ACHN (cell line): ENCODE results near the gene PCDHGA11.
"Not testable (repeated sequence)": the region's sequence is repeated elsewhere in the genome, so short reads cannot be mapped to it uniquely, and the experiment has no call there.

Experiments
- DNase-seq: peaks from one replicate; pipeline ENCODE4 v3.0.0-alpha.2; 2015
- in situ Hi-C: cut with HindIII; loops from 2 replicates; pipeline ENCODE4 v1.10.0; 2017; ENCODE audit warnings: low sequenced_read_pairs, low pct_ligation_motif_present, low pct_unique_long_range_greater_than_20kb

Gene PCDHGA11

DNA sequence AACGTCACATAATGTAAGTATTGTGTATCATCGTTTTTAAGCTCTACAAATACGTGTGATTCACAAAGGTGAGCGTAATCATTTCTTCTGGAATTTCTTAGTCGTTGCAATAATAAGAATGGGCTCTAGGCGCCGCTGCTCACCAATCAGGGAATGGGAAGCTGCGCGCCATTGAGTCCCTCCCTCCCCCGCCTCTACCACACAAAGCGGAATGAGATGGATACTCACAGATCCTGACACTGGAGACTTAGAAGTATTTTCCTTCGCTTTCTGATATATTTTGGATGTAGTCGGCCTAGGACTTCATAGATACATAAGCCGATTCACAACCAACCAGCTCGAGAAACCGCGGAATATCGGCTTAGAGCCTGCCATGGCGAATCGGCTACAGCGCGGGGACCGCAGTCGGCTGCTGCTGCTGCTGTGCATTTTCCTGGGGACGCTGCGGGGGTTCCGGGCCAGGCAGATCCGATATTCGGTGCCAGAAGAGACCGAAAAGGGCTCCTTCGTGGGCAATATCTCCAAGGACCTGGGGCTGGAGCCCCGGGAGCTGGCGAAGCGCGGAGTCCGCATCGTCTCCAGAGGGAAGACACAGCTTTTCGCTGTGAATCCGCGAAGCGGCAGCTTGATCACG, at the start of gene PCDHGA11:
TSS of gene PCDHGA11 (plus strand) at position 197 of the 634 bp plus-strand sequence. CDS start at position 374, 177 bp downstream.
- DNase-seq, result peak; percentile 1
- in situ Hi-C loops, result no loop called here

DNA sequence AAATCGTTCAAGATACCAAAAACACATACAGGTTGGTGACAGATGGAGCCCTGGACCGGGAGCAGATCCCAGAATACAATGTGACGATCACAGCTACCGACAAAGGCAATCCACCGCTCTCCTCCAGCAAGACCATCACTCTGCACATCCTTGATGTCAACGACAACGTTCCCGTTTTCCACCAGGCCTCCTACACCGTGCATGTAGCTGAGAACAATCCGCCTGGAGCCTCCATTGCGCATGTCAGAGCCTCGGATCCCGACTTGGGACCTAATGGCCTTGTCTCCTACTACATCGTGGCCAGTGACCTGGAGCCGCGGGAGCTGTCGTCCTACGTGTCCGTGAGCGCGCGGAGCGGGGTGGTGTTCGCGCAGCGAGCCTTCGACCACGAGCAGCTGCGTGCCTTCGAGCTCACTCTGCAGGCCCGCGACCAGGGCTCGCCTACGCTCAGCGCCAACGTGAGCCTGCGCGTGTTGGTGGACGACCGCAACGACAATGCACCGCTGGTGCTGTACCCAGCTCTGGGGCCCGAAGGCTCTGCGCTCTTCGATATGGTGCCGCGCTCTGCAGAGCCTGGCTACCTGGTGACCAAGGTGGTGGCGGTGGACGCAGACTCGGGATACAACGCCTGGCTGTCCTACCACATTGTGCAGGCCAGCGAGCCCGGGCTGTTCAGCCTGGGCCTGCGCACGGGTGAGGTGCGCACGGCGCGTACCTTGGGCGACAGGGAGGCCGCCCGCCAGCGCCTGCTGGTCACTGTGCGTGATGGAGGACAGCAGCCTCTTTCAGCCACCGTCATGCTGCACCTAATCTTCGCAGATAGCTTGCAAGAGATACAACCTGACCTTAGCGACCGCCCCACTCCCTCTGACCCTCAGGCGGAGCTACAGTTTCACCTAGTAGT, 49.0 kb upstream of the PCDHGA11 start:
- in situ Hi-C loops, result no loop called here
- DNase-seq, result no peak

DNA sequence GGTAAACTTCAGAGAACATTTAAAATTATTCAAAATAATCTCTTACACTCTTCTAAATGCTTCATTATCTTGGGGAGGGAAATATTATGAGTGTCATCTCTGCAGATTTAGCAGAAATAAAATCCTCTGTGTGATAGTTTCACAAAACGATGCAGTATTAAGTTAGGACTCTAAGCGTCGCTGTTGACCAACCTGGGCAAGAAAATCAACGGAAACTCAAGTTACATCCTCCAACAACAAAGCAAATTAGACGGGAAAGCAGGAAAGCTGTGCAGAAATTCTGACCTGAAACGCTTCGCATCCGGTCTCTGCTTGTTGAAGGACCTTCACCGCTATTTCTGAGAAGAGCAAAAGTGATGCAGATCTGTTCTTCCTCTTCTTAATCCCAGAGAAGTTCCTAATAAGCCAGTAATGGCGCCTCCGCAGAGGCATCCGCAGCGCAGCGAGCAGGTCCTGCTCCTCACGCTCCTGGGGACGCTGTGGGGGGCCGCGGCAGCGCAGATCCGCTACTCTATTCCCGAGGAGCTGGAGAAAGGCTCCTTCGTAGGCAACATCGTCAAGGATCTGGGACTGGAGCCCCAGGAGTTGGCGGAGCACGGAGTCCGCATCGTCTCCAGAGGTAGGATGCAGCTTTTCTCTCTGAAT, 47.1 kb upstream of the PCDHGA11 start, which contains the start of gene PCDHGA6:
TSS of gene PCDHGA6 (plus strand) at position 219 of the 645 bp plus-strand sequence. CDS start at position 412, 193 bp downstream.
- in situ Hi-C loops, result no loop called here
- DNase-seq, result peak; percentile 40

DNA sequence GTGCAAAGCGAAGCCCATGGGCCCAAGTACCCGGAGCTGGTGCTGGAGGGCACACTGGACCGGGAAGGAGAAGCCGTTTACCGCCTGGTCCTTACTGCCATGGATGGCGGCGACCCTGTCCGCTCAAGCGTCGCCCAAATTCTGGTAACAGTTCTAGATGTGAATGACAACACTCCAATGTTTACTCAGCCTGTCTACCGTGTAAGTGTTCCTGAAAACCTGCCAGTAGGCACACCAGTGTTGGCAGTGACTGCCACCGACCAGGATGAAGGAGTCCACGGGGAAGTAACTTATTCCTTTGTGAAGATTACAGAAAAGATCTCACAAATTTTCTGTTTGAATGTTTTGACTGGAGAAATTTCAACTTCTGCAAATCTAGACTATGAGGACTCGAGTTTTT, 46.2 kb upstream of the PCDHGA11 start:
- DNase-seq, result no peak
- in situ Hi-C loops, result no loop called here

DNA sequence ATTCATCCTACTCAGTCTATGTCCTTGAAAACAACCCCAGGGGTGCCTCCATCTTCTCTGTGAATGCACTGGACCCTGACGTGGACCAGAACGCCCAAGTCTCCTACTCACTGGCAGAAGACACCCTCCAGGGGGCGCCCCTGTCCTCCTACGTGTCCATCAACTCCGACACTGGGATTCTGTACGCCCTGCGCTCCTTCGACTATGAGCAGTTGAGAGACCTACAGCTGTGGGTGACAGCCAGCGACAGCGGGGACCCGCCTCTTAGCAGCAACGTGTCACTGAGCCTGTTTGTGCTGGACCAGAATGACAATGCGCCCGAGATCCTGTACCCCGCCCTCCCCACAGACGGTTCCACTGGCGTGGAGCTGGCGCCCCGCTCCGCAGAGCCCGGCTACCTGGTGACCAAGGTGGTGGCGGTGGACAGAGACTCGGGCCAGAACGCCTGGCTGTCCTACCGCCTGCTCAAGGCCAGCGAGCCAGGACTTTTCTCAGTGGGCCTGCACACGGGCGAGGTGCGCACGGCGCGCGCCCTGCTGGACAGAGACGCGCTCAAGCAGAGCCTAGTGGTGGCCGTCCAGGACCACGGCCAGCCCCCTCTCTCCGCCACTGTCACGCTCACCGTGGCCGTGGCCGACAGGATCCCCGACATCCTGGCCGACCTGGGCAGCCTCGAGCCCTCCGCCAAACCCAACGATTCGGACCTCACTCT, 45.3 kb upstream of the PCDHGA11 start:
- in situ Hi-C loops, DNase-seq: not testable (repeated sequence)

DNA sequence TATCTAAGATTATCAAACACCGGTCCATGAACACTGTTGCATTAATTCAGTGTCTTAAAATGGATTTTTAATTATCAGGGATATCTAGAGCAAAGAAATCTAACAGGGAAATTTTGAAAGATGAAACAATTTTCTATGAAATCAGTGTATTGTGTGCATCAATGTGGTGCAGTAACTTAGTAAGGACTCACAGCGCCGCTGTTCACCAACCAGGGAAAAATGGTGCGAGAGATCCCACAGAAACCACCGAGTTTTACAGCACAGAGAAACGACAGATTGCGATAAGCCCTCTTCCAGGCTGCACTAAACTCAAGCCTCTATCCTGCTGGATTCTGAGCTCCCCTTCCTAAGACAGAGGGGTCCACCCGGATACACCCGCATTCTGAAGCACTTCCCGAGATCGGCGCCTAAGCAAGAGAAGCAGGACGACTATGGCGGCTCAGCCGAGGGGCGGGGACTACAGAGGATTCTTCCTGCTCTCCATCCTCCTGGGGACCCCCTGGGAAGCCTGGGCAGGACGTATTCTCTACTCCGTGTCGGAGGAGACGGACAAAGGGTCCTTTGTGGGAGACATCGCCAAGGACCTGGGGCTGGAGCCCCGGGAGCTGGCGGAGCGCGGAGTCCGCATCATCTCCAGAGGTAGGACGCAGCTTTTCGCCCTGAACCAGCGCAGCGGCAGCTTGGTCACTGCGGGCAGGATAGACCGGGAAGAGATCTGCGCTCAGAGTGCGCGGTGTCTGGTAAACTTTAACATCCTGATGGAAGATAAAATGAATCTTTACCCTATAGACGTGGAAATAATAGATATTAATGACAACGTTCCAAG, 38.2 kb upstream of the PCDHGA11 start, which contains the start of gene PCDHGA7:
TSS of gene PCDHGA7 (plus strand) at position 274 of the 826 bp plus-strand sequence. CDS start at position 432, 158 bp downstream.
- DNase-seq, result peak; percentile 60
- in situ Hi-C loops, result no loop called here

DNA sequence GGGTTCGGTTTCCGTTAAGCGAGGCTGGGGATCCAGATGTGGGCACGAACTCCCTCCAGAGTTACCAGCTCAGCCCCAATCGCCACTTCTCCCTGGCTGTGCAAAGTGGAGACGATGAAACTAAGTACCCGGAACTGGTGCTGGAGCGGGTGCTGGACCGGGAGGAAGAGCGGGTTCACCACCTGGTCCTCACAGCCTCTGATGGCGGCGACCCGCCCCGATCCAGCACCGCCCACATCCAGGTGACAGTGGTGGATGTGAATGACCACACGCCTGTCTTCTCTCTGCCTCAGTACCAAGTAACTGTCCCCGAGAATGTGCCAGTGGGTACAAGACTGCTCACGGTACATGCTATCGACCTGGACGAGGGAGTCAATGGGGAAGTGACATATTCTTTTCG, 37.5 kb upstream of the PCDHGA11 start:
- in situ Hi-C loops, result no loop called here
- DNase-seq, result no peak

DNA sequence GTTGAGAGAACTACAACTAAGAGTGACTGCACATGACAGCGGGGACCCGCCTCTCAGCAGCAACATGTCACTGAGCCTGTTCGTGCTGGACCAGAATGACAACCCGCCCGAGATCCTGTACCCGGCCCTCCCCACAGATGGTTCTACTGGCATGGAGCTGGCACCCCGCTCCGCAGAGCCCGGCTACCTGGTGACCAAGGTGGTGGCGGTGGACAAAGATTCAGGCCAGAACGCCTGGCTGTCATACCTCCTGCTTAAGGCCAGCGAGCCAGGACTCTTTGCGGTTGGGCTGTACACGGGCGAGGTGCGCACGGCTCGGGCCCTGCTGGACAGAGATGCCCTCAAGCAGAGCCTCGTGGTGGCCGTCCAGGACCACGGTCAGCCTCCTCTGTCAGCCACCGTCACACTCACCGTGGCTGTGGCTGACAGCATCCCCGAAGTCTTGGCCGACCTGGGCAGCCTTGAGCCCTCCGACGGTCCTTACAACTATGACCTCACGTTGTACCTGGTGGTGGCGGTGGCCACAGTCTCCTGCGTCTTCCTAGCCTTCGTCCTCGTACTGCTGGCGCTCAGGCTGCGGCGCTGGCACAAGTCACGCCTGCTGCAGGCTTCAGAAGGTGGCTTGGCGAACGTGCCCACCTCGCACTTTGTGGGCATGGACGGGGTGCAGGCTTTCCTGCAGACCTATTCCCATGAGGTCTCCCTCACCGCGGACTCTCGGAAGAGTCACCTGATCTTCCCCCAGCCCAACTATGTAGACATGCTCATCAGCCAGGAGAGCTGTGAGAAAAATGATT, 36.2 kb upstream of the PCDHGA11 start:
- in situ Hi-C loops, result no loop called here
- no peak for DNase-seq

DNA sequence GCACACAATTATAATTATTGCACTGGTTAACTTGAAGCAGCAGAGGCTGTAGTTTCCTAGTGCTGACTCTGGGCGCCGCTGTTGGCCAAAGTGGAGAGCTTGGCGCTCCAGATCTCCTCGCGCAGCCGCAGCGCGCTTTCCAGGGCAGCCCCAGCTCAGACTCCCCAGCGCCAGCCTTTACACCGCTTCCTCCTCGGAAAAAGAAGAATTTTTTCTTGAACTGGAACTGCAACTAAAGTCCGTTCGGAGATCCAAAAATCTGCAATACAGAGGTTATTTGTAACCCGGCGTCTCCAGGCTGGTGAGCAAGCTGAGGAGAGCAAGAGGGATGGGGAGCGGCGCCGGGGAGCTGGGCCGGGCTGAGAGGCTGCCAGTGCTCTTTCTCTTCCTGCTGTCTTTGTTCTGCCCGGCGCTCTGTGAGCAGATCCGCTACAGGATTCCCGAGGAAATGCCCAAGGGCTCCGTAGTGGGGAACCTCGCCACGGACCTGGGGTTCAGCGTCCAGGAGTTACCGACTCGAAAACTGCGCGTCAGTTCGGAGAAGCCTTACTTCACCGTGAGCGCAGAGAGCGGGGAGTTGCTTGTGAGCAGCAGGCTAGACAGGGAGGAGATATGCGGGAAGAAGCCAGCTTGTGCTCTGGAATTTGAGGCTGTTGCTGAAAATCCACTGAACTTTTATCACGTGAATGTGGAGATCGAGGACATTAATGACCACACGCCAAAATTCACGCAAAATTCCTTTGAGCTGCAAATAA, 33.1 kb upstream of the PCDHGA11 start, which contains the start of gene PCDHGB4:
TSS of gene PCDHGB4 (plus strand) at position 142 of the 755 bp plus-strand sequence. CDS start at position 329, 187 bp downstream.
- in situ Hi-C loops, DNase-seq: not testable (repeated sequence)

DNA sequence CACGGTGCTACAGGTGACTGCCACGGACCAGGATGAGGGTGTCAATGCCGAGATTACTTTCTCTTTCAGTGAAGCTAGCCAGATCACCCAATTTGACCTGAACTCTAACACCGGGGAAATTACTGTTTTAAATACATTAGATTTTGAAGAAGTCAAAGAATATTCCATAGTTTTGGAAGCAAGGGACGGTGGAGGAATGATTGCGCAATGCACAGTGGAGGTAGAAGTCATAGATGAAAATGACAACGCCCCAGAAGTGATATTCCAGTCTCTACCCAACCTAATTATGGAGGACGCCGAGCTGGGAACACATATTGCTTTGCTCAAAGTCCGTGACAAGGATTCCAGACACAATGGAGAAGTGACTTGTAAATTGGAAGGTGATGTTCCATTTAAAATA, 32.2 kb upstream of the PCDHGA11 start:
- in situ Hi-C loops, result no loop called here
- DNase-seq, result no peak

DNA sequence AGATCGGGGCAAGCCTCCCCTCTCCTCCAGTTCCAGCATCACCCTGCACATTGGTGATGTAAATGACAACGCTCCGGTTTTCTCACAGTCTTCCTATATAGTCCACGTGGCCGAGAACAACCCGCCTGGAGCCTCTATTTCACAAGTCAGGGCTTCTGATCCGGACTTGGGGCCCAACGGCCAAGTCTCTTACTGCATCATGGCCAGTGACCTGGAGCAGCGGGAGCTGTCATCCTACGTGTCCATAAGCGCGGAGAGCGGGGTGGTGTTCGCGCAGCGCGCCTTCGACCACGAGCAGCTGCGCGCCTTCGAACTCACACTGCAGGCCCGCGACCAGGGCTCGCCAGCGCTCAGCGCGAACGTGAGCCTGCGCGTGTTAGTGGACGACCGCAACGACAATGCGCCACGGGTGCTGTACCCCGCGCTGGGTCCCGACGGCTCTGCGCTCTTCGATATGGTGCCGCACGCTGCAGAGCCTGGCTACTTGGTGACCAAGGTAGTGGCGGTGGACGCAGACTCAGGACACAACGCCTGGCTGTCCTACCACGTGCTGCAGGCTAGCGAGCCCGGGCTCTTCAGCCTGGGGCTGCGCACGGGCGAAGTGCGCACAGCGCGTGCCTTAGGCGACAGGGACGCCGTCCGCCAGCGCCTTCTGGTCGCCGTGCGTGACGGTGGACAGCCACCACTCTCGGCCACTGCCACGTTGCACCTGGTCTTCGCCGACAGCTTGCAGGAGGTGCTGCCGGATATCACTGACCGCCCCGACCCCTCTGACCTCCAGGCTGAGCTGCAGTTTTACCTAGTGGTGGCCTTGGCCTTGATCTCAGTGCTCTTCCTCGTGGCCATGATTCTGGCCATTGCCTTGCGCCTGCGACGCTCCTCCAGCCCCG, 31.5 kb upstream of the PCDHGA11 start:
- in situ Hi-C loops, result no loop called here
- DNase-seq, result no peak

DNA sequence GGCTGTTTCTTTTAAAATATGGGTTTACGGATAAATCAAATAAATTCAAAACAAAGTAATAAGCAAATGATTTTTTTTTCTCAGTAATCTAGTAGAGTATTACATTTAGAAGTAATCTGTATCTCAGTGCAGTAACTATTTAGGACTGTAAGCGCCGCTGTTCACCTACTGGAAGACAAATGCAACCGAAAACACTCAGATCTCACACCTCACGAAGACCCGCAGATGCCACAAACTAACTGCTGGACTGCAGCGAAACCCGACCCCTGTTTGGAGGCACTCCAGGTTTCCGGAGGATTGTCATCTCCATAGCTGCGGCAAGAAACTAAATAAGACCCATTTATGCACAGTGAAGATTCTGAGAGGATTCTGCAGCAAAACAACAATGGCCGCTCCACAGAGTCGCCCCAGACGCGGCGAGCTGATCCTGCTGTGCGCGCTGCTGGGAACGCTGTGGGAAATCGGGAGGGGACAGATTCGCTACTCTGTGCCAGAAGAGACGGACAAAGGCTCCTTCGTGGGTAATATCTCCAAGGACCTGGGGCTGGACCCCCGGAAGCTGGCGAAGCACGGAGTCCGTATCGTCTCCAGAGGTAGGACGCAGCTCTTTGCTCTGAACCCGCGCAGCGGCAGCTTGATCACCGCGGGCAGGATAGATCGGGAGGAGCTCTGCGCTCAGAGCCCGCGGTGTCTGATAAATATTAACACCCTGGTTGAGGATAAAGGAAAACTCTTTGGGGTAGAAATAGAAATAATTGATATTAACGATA, 28.2 kb upstream of the PCDHGA11 start, which contains the start of gene PCDHGA8:
TSS of gene PCDHGA8 (plus strand) at position 205 of the 770 bp plus-strand sequence. CDS start at position 386, 181 bp downstream.
- in situ Hi-C loops, result no loop called here
- DNase-seq, result no peak

DNA sequence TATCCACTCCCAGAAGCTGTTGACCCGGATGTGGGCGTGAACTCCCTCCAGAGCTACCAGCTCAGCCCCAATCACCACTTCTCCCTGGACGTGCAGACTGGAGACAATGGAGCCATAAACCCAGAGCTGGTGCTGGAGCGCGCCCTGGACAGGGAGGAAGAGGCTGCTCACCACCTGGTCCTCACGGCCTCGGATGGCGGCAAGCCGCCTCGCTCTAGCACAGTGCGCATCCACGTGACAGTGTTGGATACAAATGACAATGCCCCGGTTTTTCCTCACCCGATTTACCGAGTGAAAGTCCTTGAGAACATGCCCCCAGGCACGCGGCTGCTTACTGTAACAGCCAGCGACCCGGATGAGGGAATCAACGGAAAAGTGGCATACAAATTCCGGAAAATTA, 27.6 kb upstream of the PCDHGA11 start:
- in situ Hi-C loops, result no loop called here
- no peak for DNase-seq

DNA sequence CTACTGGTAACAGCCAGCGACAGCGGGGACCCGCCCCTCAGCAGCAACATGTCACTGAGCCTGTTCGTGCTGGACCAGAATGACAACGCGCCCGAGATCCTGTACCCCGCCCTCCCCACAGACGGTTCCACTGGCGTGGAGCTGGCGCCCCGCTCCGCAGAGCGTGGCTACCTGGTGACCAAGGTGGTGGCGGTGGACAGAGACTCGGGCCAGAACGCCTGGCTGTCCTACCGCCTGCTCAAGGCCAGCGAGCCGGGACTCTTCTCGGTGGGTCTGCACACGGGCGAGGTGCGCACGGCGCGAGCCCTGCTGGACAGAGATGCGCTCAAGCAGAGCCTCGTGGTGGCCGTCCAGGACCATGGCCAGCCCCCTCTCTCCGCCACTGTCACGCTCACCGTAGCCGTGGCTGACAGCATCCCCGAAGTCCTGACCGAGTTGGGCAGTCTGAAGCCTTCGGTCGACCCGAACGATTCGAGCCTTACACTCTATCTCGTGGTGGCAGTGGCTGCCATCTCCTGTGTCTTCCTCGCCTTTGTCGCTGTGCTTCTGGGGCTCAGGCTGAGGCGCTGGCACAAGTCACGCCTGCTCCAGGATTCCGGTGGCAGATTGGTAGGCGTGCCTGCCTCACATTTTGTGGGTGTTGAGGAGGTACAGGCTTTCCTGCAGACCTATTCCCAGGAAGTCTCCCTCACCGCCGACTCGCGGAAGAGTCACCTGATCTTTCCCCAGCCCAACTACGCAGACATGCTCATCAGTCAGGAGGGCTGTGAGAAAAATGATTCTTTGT, 26.3 kb upstream of the PCDHGA11 start:
- DNase-seq, in situ Hi-C loops: not testable (repeated sequence)
